Neural crest cell (in vitro differentiated cells): ENCODE measurements around the gene SERHL2. TPM values are rescaled to one million over a fixed set of nuclear protein-coding genes. Genes with fewer than 3 reads are reported as not detected.

Experiments
- DNase-seq: peaks from one replicate; pipeline ENCODE4 v3.0.0; 2021; ENCODE audit warnings: low read depth, mixed read lengths, low spot score
- H3K27ac Mint-ChIP-seq: one replicate; pipeline ENCODE4 v1.8.0; 2021; ENCODE audit warnings: mild to moderate bottlenecking, mixed read lengths; ENCODE audit not compliant: unreplicated experiment
- H3K27me3 Mint-ChIP-seq: 2 replicates; pipeline ENCODE4 v1.8.0; 2021; ENCODE audit warnings: low read depth, mild to moderate bottlenecking, mixed read lengths
- H3K36me3 Mint-ChIP-seq: 2 replicates; pipeline ENCODE4 v1.8.0; 2021; ENCODE audit warnings: low read depth, mild to moderate bottlenecking, mixed read lengths
- H3K4me1 Mint-ChIP-seq: 2 replicates; pipeline ENCODE4 v1.8.0; 2021; ENCODE audit warnings: mixed read lengths
- H3K4me3 Mint-ChIP-seq: one replicate; pipeline ENCODE4 v1.8.0; 2021; ENCODE audit warnings: mild to moderate bottlenecking, mixed read lengths
- H3K9me3 Mint-ChIP-seq: 2 replicates; pipeline ENCODE4 v1.8.0; 2021; ENCODE audit warnings: mixed read lengths
- total RNA-seq: library from RNA; stranded (reverse); gene quantifications from 2 replicates; pipeline ENCODE4 v1.2.1, GENCODE V29; 2021
- TF ChIP-seq, protein P1 (sequence below): fragments of 200-600 bp; sonication (generic); conservative IDR thresholded peaks from 2 replicates; pipeline ENCODE4 v1.5.0; 2021; ENCODE audit warnings: antibody characterized with exemption, mild to moderate bottlenecking

Gene SERHL2
- total RNA-seq, 1 donor from 2014 or later: 0.63 TPM

DNA sequence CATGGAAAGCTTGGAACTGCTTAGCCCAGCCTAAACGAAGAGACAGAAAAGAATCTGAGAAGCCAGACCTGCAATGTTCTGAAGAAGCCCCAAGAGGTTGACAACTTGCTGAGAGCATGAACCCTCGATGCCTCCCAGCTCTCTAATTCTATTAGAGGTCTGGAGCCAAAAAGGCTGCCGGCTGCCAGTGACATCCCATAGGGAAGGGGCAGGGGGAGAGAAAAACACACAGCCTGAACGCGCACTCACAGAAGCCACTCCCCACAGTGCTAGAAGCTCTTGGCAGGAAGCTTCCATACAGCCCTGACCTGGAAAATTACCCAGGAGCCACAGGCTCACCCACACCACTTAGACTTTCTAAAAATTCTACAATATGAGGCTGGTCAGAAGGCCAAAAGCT is 42.6 kb downstream of the SERHL2 start:
- Mint-ChIP-seq H3K36me3 (peaks cover 22% of the 10 kb centered on the region), H3K27ac (peak overlapping the region; percentile 35), H3K9me3 (no peaks in the 10 kb centered on the region), H3K4me1 (no peaks in the 10 kb centered on the region), H3K27me3 (no peaks in the 10 kb centered on the region), H3K4me3 (no peak overlapping the region)
- no peak for DNase-seq
- TF ChIP-seq, protein P1, sequence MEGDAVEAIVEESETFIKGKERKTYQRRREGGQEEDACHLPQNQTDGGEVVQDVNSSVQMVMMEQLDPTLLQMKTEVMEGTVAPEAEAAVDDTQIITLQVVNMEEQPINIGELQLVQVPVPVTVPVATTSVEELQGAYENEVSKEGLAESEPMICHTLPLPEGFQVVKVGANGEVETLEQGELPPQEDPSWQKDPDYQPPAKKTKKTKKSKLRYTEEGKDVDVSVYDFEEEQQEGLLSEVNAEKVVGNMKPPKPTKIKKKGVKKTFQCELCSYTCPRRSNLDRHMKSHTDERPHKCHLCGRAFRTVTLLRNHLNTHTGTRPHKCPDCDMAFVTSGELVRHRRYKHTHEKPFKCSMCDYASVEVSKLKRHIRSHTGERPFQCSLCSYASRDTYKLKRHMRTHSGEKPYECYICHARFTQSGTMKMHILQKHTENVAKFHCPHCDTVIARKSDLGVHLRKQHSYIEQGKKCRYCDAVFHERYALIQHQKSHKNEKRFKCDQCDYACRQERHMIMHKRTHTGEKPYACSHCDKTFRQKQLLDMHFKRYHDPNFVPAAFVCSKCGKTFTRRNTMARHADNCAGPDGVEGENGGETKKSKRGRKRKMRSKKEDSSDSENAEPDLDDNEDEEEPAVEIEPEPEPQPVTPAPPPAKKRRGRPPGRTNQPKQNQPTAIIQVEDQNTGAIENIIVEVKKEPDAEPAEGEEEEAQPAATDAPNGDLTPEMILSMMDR: no peak

GRCh38 chr22:42596863-42597530 is 43.2 kb downstream of the SERHL2 start:
- H3K27me3 Mint-ChIP-seq: no peaks in the 10 kb centered on the region
- TF ChIP-seq, protein P1: no peak
- H3K4me3 Mint-ChIP-seq: no peak overlapping the region
- DNase-seq: no peak
- no peaks in the 10 kb centered on the region for H3K9me3 Mint-ChIP-seq
- H3K4me1 Mint-ChIP-seq: no peaks in the 10 kb centered on the region
- no peak overlapping the region for H3K27ac Mint-ChIP-seq
- H3K36me3 Mint-ChIP-seq: peaks cover 26% of the 10 kb centered on the region

DNA sequence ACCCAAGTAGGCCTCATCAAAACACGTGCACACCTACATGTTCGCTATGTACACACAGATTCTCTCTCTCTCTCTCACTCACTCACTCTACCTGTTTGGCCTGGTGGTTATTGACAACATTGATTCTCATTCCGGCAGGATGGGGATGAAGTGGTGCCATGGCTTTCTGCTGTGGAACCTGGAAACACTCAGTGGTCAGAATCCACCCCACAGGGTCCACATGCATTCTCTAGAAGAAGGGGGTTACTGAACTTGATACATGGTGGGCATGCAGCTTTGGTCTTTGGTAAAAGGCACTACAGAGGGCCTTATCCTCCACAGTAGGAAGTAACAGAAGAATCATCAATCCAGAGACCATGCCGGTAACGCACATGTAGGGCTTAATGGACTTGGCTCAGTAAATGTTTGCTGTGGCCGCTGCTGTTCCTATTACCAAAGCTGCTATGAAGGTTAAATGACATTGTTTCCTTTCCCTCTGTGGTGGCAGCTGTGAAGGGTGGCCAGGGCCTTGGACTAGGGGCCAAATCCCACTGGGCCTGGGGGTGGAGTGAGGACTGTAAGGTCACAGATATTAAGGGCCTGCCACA is 48.2 kb downstream of the SERHL2 start:
- Mint-ChIP-seq H3K27ac (no peak overlapping the region), H3K4me1 (peaks cover 5% of the 10 kb centered on the region), H3K36me3 (peaks cover 24% of the 10 kb centered on the region), H3K4me3 (no peak overlapping the region), H3K9me3 (no peaks in the 10 kb centered on the region), H3K27me3 (no peaks in the 10 kb centered on the region)
- TF ChIP-seq, protein P1: no peak
- DNase-seq: no peak

DNA sequence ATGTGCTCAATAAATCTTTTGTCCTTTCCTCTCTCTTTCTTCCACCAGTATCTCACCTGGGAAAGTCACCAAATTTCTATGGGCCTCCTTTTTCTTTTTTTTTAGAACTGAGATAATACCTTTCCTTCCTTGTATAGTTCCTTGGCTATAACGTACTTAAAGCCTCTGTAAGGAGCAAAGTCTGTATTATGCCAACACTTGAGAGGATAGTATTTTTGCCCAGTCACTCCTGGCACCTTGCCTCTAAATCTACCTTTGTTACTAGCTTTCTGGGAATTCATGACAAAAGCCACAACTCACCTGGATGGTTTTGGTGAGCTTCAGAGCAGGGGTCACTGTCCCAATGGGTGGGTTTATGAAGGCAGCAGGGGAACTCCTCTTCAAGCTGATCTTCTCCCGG is 48.7 kb downstream of the SERHL2 start:
- peaks cover 20% of the 10 kb centered on the region for H3K36me3 Mint-ChIP-seq
- peaks cover 5% of the 10 kb centered on the region for H3K4me1 Mint-ChIP-seq
- TF ChIP-seq, protein P1: no peak
- no peak overlapping the region for H3K4me3 Mint-ChIP-seq
- no peak overlapping the region for H3K27ac Mint-ChIP-seq
- H3K27me3 Mint-ChIP-seq: no peaks in the 10 kb centered on the region
- H3K9me3 Mint-ChIP-seq: no peaks in the 10 kb centered on the region
- no peak for DNase-seq

- peaks cover 20% of the 10 kb centered on the region for H3K36me3 Mint-ChIP-seq
- H3K27ac Mint-ChIP-seq: no peak overlapping the region
- no peak for DNase-seq
- peaks cover 11% of the 10 kb centered on the region for H3K4me1 Mint-ChIP-seq
- H3K27me3 Mint-ChIP-seq: no peaks in the 10 kb centered on the region
- no peak overlapping the region for H3K4me3 Mint-ChIP-seq
- TF ChIP-seq, protein P1: no peak
- no peaks in the 10 kb centered on the region for H3K9me3 Mint-ChIP-seq
These were observed 49.7 kb downstream of the SERHL2 start for GRCh38 chr22:42603427-42603826.
